Measurements from ENCODE around the gene RASSF8. TPM values are rescaled to one million over a fixed set of nuclear protein-coding genes. Genes with fewer than 3 reads are reported as not detected.

RASSF8 gene
- total and polyA plus RNA-seq, 2 of the 8 experiments (the other 6 are each of a cell fraction or from before 2014, with no cell fraction given), result 6.4 to 46.7 TPM

GRCh38 chr12:26069796-26070195 lies 111.3 kb downstream of the RASSF8 start:
- FAIRE-seq, result no peak
- TF ChIP-seq EGR1 (IDR thresholded peaks at IDR 0.05; ENCODE audit: borderline replicate concordance, low read depth, low read length) (no peak), CTBP2 (IDR thresholded peaks at IDR 0.05; ENCODE audit: borderline replicate concordance, insufficient read depth, insufficient read length, low read length) (no peak), TEAD4 (IDR thresholded peaks at IDR 0.05; ENCODE audit: low read depth, low read length) (no peak), POLR2A (IDR thresholded peaks at IDR 0.05; ENCODE audit: control extremely low read depth in 1 of 2, low read depth in 2 of 2, low read length in 2 of 2) (no peak), MAFK (IDR thresholded peaks at IDR 0.05; ENCODE audit: low read depth, low read length) (no peak), EP300 (IDR thresholded peaks at IDR 0.05; ENCODE audit: borderline replicate concordance in 1 of 2, low read depth in 2 of 2, low read length in 2 of 2) (no peak), KDM1A (IDR thresholded peaks at IDR 0.05; ENCODE audit: borderline replicate concordance, low read length) (no peak), CHD1 (IDR thresholded peaks at IDR 0.05; ENCODE audit: low read depth, low read length) (no peak), PHF8 (conservative IDR thresholded peaks at IDR 0.05; ENCODE audit: low read depth, low read length) (no peak), CREB1 (IDR thresholded peaks at IDR 0.05) (no peak), MAX (IDR thresholded peaks at IDR 0.05) (no peak), RFX5 (IDR thresholded peaks at IDR 0.05; ENCODE audit: borderline replicate concordance, low read depth, low read length) (no peak), BRCA1 (IDR thresholded peaks at IDR 0.05; ENCODE audit: low read depth, low read length) (no peak)

More at GRCh38 chr12:26069796-26070195, 111.3 kb downstream of the RASSF8 start:
- H3K23ac ChIP-seq (ENCODE audit: insufficient read length), result no peak overlapping the region
- H3K4me2 ChIP-seq (ENCODE audit: insufficient read depth in 1 of 2, low read depth in 2 of 2, low read length in 2 of 2), result no peak overlapping the region
- H2BK120ac ChIP-seq (replicated peaks; ENCODE audit: low read depth, low read length), result no peak overlapping the region
- H3K18ac ChIP-seq (ENCODE audit: extremely low read depth, low read length), result no peak overlapping the region
- no peak overlapping the region for H4K5ac ChIP-seq (ENCODE audit: insufficient read length, low read depth, low read length)
- H3K9me3 ChIP-seq (ENCODE audit: insufficient read depth in 2 of 2, low read depth in 1 of 2, low read length in 1 of 2), result no peaks in the 10 kb centered on the region
- POLR2A ChIA-PET (ENCODE audit: partially characterized antibody), result interaction anchor here (0.5 kb wide), 1 partner anchor 35 kb away, joined by 3 read pairs; no protein-coding TSS in a partner anchor
- H3K56ac ChIP-seq (replicated peaks; ENCODE audit: insufficient read length, low read depth, low read length), result no peak overlapping the region
- no peaks in the 10 kb centered on the region for H3K23me2 ChIP-seq (ENCODE audit: low read depth, low read length)
- no peak overlapping the region for H2AFZ ChIP-seq (ENCODE audit: low read length)
- no peaks in the 10 kb centered on the region for H3K79me1 ChIP-seq (ENCODE audit: low read depth, low read length)
- DNase-seq (ENCODE audit: low read depth in 1 of 2, low spot score in 2 of 2), result no peak
- H4K91ac ChIP-seq (replicated peaks; ENCODE audit: insufficient read length, low read length), result no peak overlapping the region
- no peak overlapping the region for H2BK15ac ChIP-seq (ENCODE audit: low read length)
- H3K9ac ChIP-seq (replicated peaks in 1 of 4; ENCODE audit: extremely low read depth in 1 of 4, low read depth in 3 of 4, low read length in 3 of 4), result no peak overlapping the region
- H2BK5ac ChIP-seq (ENCODE audit: low read depth, low read length), result no peak overlapping the region
- no peak overlapping the region for H4K8ac ChIP-seq (ENCODE audit: extremely low read depth, insufficient read depth, low read length)
- no peak overlapping the region for H3K14ac ChIP-seq (ENCODE audit: insufficient read length)
- H3K27me3 ChIP-seq (replicated peaks in 1 of 4; ENCODE audit: control insufficient read depth in 3 of 4, extremely low read depth in 1 of 4, insufficient read depth in 3 of 4, low read length in 3 of 4), result no peaks in the 10 kb centered on the region
- no peak overlapping the region for H3K27ac ChIP-seq (ENCODE audit: low read depth, low read length)
- no peak overlapping the region for H3K4me3 ChIP-seq (ENCODE audit: extremely low read depth in 1 of 4, insufficient read depth in 2 of 4, low read depth in 3 of 4, low read length in 4 of 4)
- H2AK5ac ChIP-seq (ENCODE audit: low read depth, low read length), result no peak overlapping the region
- H3K4ac ChIP-seq (replicated peaks; ENCODE audit: insufficient read length, low read depth, low read length), result no peak overlapping the region
- H3K4me1 ChIP-seq (replicated peaks in 1 of 4; ENCODE audit: control insufficient read depth in 3 of 4, insufficient read depth in 4 of 4, low read length in 3 of 4), result peaks cover 0 to 8% (median 6%) of the 10 kb centered on the region in 4 experiments; a peak in 5 of 7 replicates
- no peak overlapping the region for H2BK12ac ChIP-seq (ENCODE audit: low read depth, low read length)
- H4K20me1 ChIP-seq (replicated peaks in 1 of 2; ENCODE audit: control insufficient read depth in 1 of 2, insufficient read depth in 2 of 2, low read length in 2 of 2), result no peaks in the 10 kb centered on the region
- H3K79me2 ChIP-seq (ENCODE audit: control insufficient read depth in 1 of 2, insufficient read depth in 2 of 2, low read length in 2 of 2), result no peaks in the 10 kb centered on the region
- CTCF ChIA-PET (ENCODE audit: partially characterized antibody), result interaction anchor here (0.9 to 1.5 kb wide), 4 partner anchors 22 to 229 kb away, joined by 3 to 4 read pairs (median 4); no protein-coding TSS in a partner anchor
- no peaks in the 10 kb centered on the region for H3K36me3 ChIP-seq (ENCODE audit: control insufficient read depth in 2 of 4, insufficient read depth in 4 of 4, low read length in 3 of 4)
- H2BK20ac ChIP-seq (ENCODE audit: low read length), result no peak overlapping the region
